ENCODE results near the gene CDH13.

- TF ChIP-seq POLR2A (IDR thresholded peaks at IDR 0.05) (no peak), CTCF (IDR thresholded peaks at IDR 0.05) (no peak)
These were observed 334.1 kb downstream of the CDH13 start for GRCh38 chr16:82960918-82961317.

Data from adrenal gland (tissue), 5 donors.